Mesenchymal stem cell (in vitro differentiated cells and primary cell): ENCODE measurements around the gene KRT39. TPM values are rescaled to one million over a fixed set of nuclear protein-coding genes. Genes with fewer than 3 reads are reported as not detected.
A peak's percentile ranks its signal among the peaks of the same experiment; 100 is the strongest.

Experiments
- DNase-seq: peaks from one replicate; pipeline ENCODE4 v3.0.0-alpha.2; 2013
- H2AFZ ChIP-seq: one replicate; pipeline ENCODE4 v1.6.1; 2013; ENCODE audit warnings: low read depth, mild to moderate bottlenecking, control low read depth, inconsistent platforms, low read length, moderate library complexity
- H2AK5ac ChIP-seq: 2 replicates; pipeline ENCODE4 v1.6.1; 2013; ENCODE audit warnings: low read length, moderate library complexity, mild to moderate bottlenecking, inconsistent platforms; ENCODE audit not compliant: severe bottlenecking
- H2BK120ac ChIP-seq: one replicate; pipeline ENCODE4 v1.6.1; 2013; ENCODE audit warnings: low read depth, mild to moderate bottlenecking, inconsistent platforms, low read length, moderate library complexity
- H2BK12ac ChIP-seq, 2 experiments: one replicate each; pipeline ENCODE4 v1.6.1; 2013; ENCODE audit warnings: inconsistent platforms in 2 of 2, low read length in 2 of 2, mild to moderate bottlenecking in 2 of 2, moderate library complexity in 2 of 2, control low read depth in 1 of 2
- H2BK15ac ChIP-seq: one replicate; pipeline ENCODE4 v1.6.1; 2013; ENCODE audit warnings: mild to moderate bottlenecking, low read depth, inconsistent platforms; ENCODE audit not compliant: poor library complexity, severe bottlenecking
- H2BK5ac ChIP-seq: 2 replicates; pipeline ENCODE4 v1.6.1; 2013; ENCODE audit warnings: low read depth, mild to moderate bottlenecking, low read length, control low read depth, inconsistent platforms; ENCODE audit not compliant: poor library complexity, severe bottlenecking
- H3K14ac ChIP-seq, 2 experiments: one replicate each; pipeline ENCODE4 v1.6.1; 2013; ENCODE audit warnings: inconsistent platforms in 2 of 2, low read length in 2 of 2, control low read depth in 1 of 2, mild to moderate bottlenecking in 1 of 2, moderate library complexity in 1 of 2
- H3K18ac ChIP-seq, 2 experiments: one replicate each; pipeline ENCODE4 v1.6.1; 2013; ENCODE audit warnings: inconsistent platforms in 2 of 2, low read length in 2 of 2, control low read depth in 1 of 2, low read depth in 1 of 2, mild to moderate bottlenecking in 1 of 2
- H3K23ac ChIP-seq, 2 experiments: one replicate each; pipeline ENCODE4 v1.6.1; 2013; ENCODE audit warnings: inconsistent platforms in 2 of 2, low read length in 2 of 2, mild to moderate bottlenecking in 2 of 2, moderate library complexity in 2 of 2, control low read depth in 1 of 2
- H3K27ac ChIP-seq: 2 replicates; pipeline ENCODE4 v1.5.1; 2013; ENCODE audit warnings: mild to moderate bottlenecking, moderate library complexity, low read length, control low read depth, inconsistent platforms; ENCODE audit not compliant: poor library complexity, severe bottlenecking
- H3K27me3 ChIP-seq, 2 experiments: 2 replicates each; pipeline versions ENCODE4 v1.6.1 to v1.7.0; 2013; ENCODE audit warnings: low read length in 2 of 2, mild to moderate bottlenecking in 2 of 2, moderate library complexity in 2 of 2, control low read depth in 1 of 2, inconsistent platforms in 1 of 2; ENCODE audit not compliant: control insufficient read depth in 1 of 2, insufficient read depth in 1 of 2
- H3K36me3 ChIP-seq, 2 experiments: 2 replicates each; pipeline versions ENCODE4 v1.6.1 to v1.7.0; 2013; ENCODE audit warnings: low read length in 2 of 2, control low read depth in 1 of 2, inconsistent platforms in 1 of 2, low read depth in 1 of 2, mild to moderate bottlenecking in 1 of 2; ENCODE audit not compliant: insufficient read depth in 2 of 2, control insufficient read depth in 1 of 2
- H3K4ac ChIP-seq, 2 experiments: one replicate each; pipeline ENCODE4 v1.6.1; 2013; ENCODE audit warnings: inconsistent platforms in 2 of 2, low read length in 2 of 2, mild to moderate bottlenecking in 2 of 2, moderate library complexity in 2 of 2, control low read depth in 1 of 2, low read depth in 1 of 2
- H3K4me1 ChIP-seq: 2 replicates; pipeline ENCODE4 v1.6.1; 2013; ENCODE audit warnings: low read depth, low read length, control low read depth; ENCODE audit not compliant: control insufficient read depth, insufficient read depth
- H3K4me2 ChIP-seq: 2 replicates; pipeline ENCODE4 v1.6.1; 2013; ENCODE audit warnings: low read length, mild to moderate bottlenecking, inconsistent platforms; ENCODE audit not compliant: poor library complexity, severe bottlenecking
- H3K4me3 ChIP-seq, 2 experiments: 2 replicates each; pipeline versions ENCODE4 v1.5.1 to v1.7.0; 2013; ENCODE audit warnings: low read length in 2 of 2, mild to moderate bottlenecking in 2 of 2, control low read depth in 1 of 2, low read depth in 1 of 2; ENCODE audit not compliant: insufficient read depth in 1 of 2
- H3K79me1 ChIP-seq: replicated peaks from 2 replicates; pipeline ENCODE4 v1.6.1; 2013; ENCODE audit warnings: mild to moderate bottlenecking, control low read depth, low read length, inconsistent platforms; ENCODE audit not compliant: poor library complexity, severe bottlenecking
- H3K9ac ChIP-seq: 2 replicates; pipeline ENCODE4 v1.7.0; 2013; ENCODE audit warnings: mild to moderate bottlenecking, low read length, moderate library complexity
- H3K9me3 ChIP-seq: 2 replicates; pipeline ENCODE4 v1.7.0; 2013; ENCODE audit warnings: mild to moderate bottlenecking, low read length; ENCODE audit not compliant: control insufficient read depth
- H4K8ac ChIP-seq: one replicate; pipeline ENCODE4 v1.6.1; 2013; ENCODE audit warnings: inconsistent platforms, mild to moderate bottlenecking, low read length, moderate library complexity
- H4K91ac ChIP-seq: one replicate; pipeline ENCODE4 v1.6.1; 2013; ENCODE audit warnings: mild to moderate bottlenecking, low read length, inconsistent platforms
- WGBS: methylation state at CpG from one replicate; pipeline ENCODE4 v1.1.7; 2013; ENCODE audit warnings: mixed read lengths; 5-methylcytosine and 5-hydroxymethylcytosine counted together
- small RNA-seq: library from polyadenylated mRNA; stranded (forward); fragments of <200 nt; extraction: miRNeasy Mini kit (QIAGEN cat#:217004); gene quantifications from one replicate; pipeline ENCODE3, GENCODE V24; 2013; ENCODE audit warnings: low read depth

The KRT39 gene

DNA sequence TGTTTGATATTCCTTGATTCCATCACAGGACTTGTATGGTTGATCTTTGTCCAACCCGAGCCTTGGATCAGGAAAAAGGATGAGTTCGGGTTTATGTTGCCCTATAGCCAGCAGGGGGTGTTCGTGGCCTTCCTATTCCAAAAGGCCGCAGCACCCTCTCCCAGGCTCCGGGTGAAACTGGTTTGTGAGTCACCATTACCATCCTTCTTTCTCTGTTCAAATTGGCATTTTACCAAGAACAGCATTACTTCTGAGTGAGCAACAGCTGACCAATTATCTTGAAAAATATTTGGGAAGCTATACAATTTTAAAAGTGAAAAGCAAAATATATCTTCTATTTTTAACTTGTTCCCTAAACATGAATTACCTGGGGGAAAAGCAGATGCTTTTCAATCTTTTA is 57.4 kb downstream of the KRT39 start:
- Histone ChIP-seq H2BK5ac (no peak overlapping the region), H2AFZ (no peak overlapping the region), H2BK120ac (no peak overlapping the region), H3K9ac (peak overlapping the region; percentile 81), H2AK5ac (no peak overlapping the region), H3K4me3 (no peak overlapping the region), H3K27me3 (no peaks in the 10 kb centered on the region), H3K27ac (peak overlapping the region; percentile 85), H4K91ac (no peak overlapping the region), H2BK15ac (no peak overlapping the region), H3K79me1 (no peaks in the 10 kb centered on the region), H3K4ac (no peak overlapping the region), H3K36me3 (no peaks in the 10 kb centered on the region), H3K18ac (no peak overlapping the region), H2BK12ac (no peak overlapping the region), H3K4me2 (no peak overlapping the region), H3K9me3 (no peaks in the 10 kb centered on the region), H3K14ac (no peak overlapping the region), H3K4me1 (peaks cover 10% of the 10 kb centered on the region), H4K8ac (no peak overlapping the region), H3K23ac (no peak overlapping the region)
- DNase-seq = peak; percentile 96
- WGBS = 0% methylated on average over 4 of the region's 5 CpGs

Small RNA genes within 50 kb of the gene (small RNA-seq; reads per million reads assigned to genes)
- not detected for gene KRTAP3-4P
